Activated naive CD4-positive, alpha-beta T cell treated with anti-CD3 and anti-CD28 coated beads, Interleukin-2, amount 10 ng/mL, durations not matched to agents 7 days and 5 days (primary cell): Measurements from ENCODE around the gene TAF4B.
"Not testable (repeated sequence)": the region's sequence is repeated elsewhere in the genome, so short reads cannot be mapped to it uniquely, and the experiment has no call there.

Experiments used
- CTCF ChIA-PET: fragments of 350-600 bp; sonication (Branson Sonifier 250); formaldehyde crosslinking; loops from one replicate; lab custom pipeline; 2021; ENCODE audit warnings: antibody characterized with exemption; lab: Charles Lee
- DNase-seq: peaks from one replicate; pipeline ENCODE4 v3.0.0-alpha.2; 2020
- H3K27ac Mint-ChIP-seq: one replicate; pipeline ENCODE4 v1.8.0; 2021; ENCODE audit warnings: mild to moderate bottlenecking, moderate library complexity, mixed read lengths
- H3K27me3 Mint-ChIP-seq: one replicate; pipeline ENCODE4 v1.8.0; 2021; ENCODE audit warnings: mild to moderate bottlenecking, mixed read lengths
- H3K36me3 Mint-ChIP-seq: one replicate; pipeline ENCODE4 v1.8.0; 2021; ENCODE audit warnings: mixed read lengths
- H3K4me1 Mint-ChIP-seq: one replicate; pipeline ENCODE4 v1.8.0; 2021; ENCODE audit warnings: mixed read lengths
- H3K4me3 Mint-ChIP-seq: one replicate; pipeline ENCODE4 v1.8.0; 2021; ENCODE audit warnings: mild to moderate bottlenecking, moderate library complexity, mixed read lengths
- H3K9me3 Mint-ChIP-seq: one replicate; pipeline ENCODE4 v1.8.0; 2021; ENCODE audit warnings: mixed read lengths

The TAF4B gene

GRCh38 chr18:26336572-26336971, 110.3 kb downstream of the TAF4B start:
- H3K4me1 Mint-ChIP-seq: no peaks in the 10 kb centered on the region

GRCh38 chr18:26342646-26343045, 116.4 kb downstream of the TAF4B start:
- H3K4me3 Mint-ChIP-seq: no peak overlapping the region
- no peak overlapping the region for H3K27ac Mint-ChIP-seq
- H3K27me3 Mint-ChIP-seq: no peaks in the 10 kb centered on the region
- H3K4me1 Mint-ChIP-seq: no peaks in the 10 kb centered on the region
- peaks cover 33% of the 10 kb centered on the region for H3K36me3 Mint-ChIP-seq
- CTCF ChIA-PET: no interaction called here
- H3K9me3 Mint-ChIP-seq: peaks cover 23% of the 10 kb centered on the region
- no peak for DNase-seq

More at GRCh38 chr18:26336572-26336971, 110.3 kb downstream of the TAF4B start:
- no peak overlapping the region for H3K27ac Mint-ChIP-seq
- H3K27me3 Mint-ChIP-seq: no peaks in the 10 kb centered on the region
- CTCF ChIA-PET: interaction anchor here (1.6 kb wide), 1 partner anchor 30 kb away, joined by 3 read pairs; no protein-coding TSS in a partner anchor
- H3K9me3 Mint-ChIP-seq: no peaks in the 10 kb centered on the region
- no peak for DNase-seq
- peaks cover 7% of the 10 kb centered on the region for H3K36me3 Mint-ChIP-seq
- H3K4me3 Mint-ChIP-seq: no peak overlapping the region

- Mint-ChIP-seq H3K27ac (no peak overlapping the region), H3K36me3 (peaks cover 15% of the 10 kb centered on the region), H3K4me1 (no peaks in the 10 kb centered on the region), H3K4me3 (no peak overlapping the region), H3K27me3 (no peaks in the 10 kb centered on the region), H3K9me3 (peaks cover 25% of the 10 kb centered on the region)
- CTCF ChIA-PET: interaction anchor here (1.1 kb wide), 1 partner anchor 33 kb away, joined by 4 read pairs; no protein-coding TSS in a partner anchor
- no peak for DNase-seq
Observed at GRCh38 chr18:26350961-26351360, 124.7 kb downstream of the TAF4B start.

- CTCF ChIA-PET: no interaction called here
- Mint-ChIP-seq H3K27ac (no peak overlapping the region), H3K4me1 (no peaks in the 10 kb centered on the region), H3K27me3 (no peaks in the 10 kb centered on the region), H3K4me3 (no peak overlapping the region), H3K9me3 (no peaks in the 10 kb centered on the region), H3K36me3 (peaks cover 11% of the 10 kb centered on the region)
- DNase-seq: no peak
Observed at GRCh38 chr18:26356045-26356785, 130.0 kb downstream of the TAF4B start.

GRCh38 chr18:26357960-26358359, 131.7 kb downstream of the TAF4B start:
- Mint-ChIP-seq H3K4me1 (no peaks in the 10 kb centered on the region), H3K27ac (no peak overlapping the region), H3K36me3 (peaks cover 11% of the 10 kb centered on the region), H3K9me3 (no peaks in the 10 kb centered on the region), H3K27me3 (no peaks in the 10 kb centered on the region), H3K4me3 (no peak overlapping the region)
- DNase-seq: no peak
- CTCF ChIA-PET: interaction anchor here (0.6 kb wide), 1 partner anchor 159 kb away, joined by 3 read pairs; no protein-coding TSS in a partner anchor

- H3K27ac Mint-ChIP-seq: no peak overlapping the region
- H3K9me3 Mint-ChIP-seq: no peaks in the 10 kb centered on the region
- DNase-seq: no peak
- CTCF ChIA-PET: no interaction called here
- H3K4me1 Mint-ChIP-seq: no peaks in the 10 kb centered on the region
- no peaks in the 10 kb centered on the region for H3K27me3 Mint-ChIP-seq
- peaks cover 11% of the 10 kb centered on the region for H3K36me3 Mint-ChIP-seq
- H3K4me3 Mint-ChIP-seq: no peak overlapping the region
Observed at GRCh38 chr18:26362021-26362420, 135.8 kb downstream of the TAF4B start.

- Mint-ChIP-seq H3K4me3 (no peak overlapping the region), H3K27ac (no peak overlapping the region), H3K4me1 (no peaks in the 10 kb centered on the region), H3K36me3 (peaks cover 6% of the 10 kb centered on the region), H3K9me3 (no peaks in the 10 kb centered on the region), H3K27me3 (no peaks in the 10 kb centered on the region)
- no peak for DNase-seq
- CTCF ChIA-PET: no interaction called here
Observed at GRCh38 chr18:26367425-26367824, 141.2 kb downstream of the TAF4B start.

- Mint-ChIP-seq H3K27me3 (no peaks in the 10 kb centered on the region), H3K4me3 (no peak overlapping the region), H3K36me3 (peaks cover 6% of the 10 kb centered on the region), H3K27ac (no peak overlapping the region), H3K4me1 (no peaks in the 10 kb centered on the region), H3K9me3 (no peaks in the 10 kb centered on the region)
- DNase-seq: no peak
- CTCF ChIA-PET: no interaction called here
Observed at GRCh38 chr18:26370037-26370436, 143.8 kb downstream of the TAF4B start.

- no peak for DNase-seq
- no peaks in the 10 kb centered on the region for H3K27me3 Mint-ChIP-seq
- CTCF ChIA-PET: no interaction called here
- no peaks in the 10 kb centered on the region for H3K4me1 Mint-ChIP-seq
- no peaks in the 10 kb centered on the region for H3K9me3 Mint-ChIP-seq
- H3K36me3 Mint-ChIP-seq: no peaks in the 10 kb centered on the region
- no peak overlapping the region for H3K27ac Mint-ChIP-seq
- no peak overlapping the region for H3K4me3 Mint-ChIP-seq
Observed at GRCh38 chr18:26376105-26376504, 149.9 kb downstream of the TAF4B start.

GRCh38 chr18:26378701-26379100, 152.5 kb downstream of the TAF4B start:
- CTCF ChIA-PET: interaction anchor here (1.1 kb wide), 1 partner anchor 1221 kb away, joined by 3 read pairs; no protein-coding TSS in a partner anchor
- Mint-ChIP-seq H3K9me3 (no peaks in the 10 kb centered on the region), H3K4me3 (no peak overlapping the region), H3K36me3 (peaks cover 1% of the 10 kb centered on the region), H3K27me3 (no peaks in the 10 kb centered on the region), H3K27ac (no peak overlapping the region), H3K4me1 (no peaks in the 10 kb centered on the region)
- no peak for DNase-seq

GRCh38 chr18:26381555-26381954, 155.3 kb downstream of the TAF4B start:
- not testable (repeated sequence) for H3K4me3 Mint-ChIP-seq, DNase-seq, H3K27ac Mint-ChIP-seq, H3K27me3 Mint-ChIP-seq, H3K4me1 Mint-ChIP-seq, H3K36me3 Mint-ChIP-seq, H3K9me3 Mint-ChIP-seq
- CTCF ChIA-PET: interaction anchor here (1.1 to 1.2 kb wide), 2 partner anchors 13 to 35 kb away, joined by 3 to 4 read pairs; no protein-coding TSS in a partner anchor

- CTCF ChIA-PET: interaction anchor here (0.7 to 2.1 kb wide), 23 partner anchors 8 to 331 kb away, joined by 3 to 21 read pairs (median 4); no protein-coding TSS in a partner anchor
- no peak overlapping the region for H3K4me3 Mint-ChIP-seq
- H3K36me3 Mint-ChIP-seq: peaks cover 1% of the 10 kb centered on the region
- H3K4me1 Mint-ChIP-seq: no peaks in the 10 kb centered on the region
- no peaks in the 10 kb centered on the region for H3K27me3 Mint-ChIP-seq
- DNase-seq: no peak
- H3K9me3 Mint-ChIP-seq: no peaks in the 10 kb centered on the region
- H3K27ac Mint-ChIP-seq: no peak overlapping the region
Observed at GRCh38 chr18:26383454-26384270, 157.4 kb downstream of the TAF4B start.

GRCh38 chr18:26386002-26386401, 159.8 kb downstream of the TAF4B start:
- no peak overlapping the region for H3K4me3 Mint-ChIP-seq
- CTCF ChIA-PET: no interaction called here

GRCh38 chr18:26386441-26386840, 160.2 kb downstream of the TAF4B start:
- DNase-seq: no peak
- no peaks in the 10 kb centered on the region for H3K9me3 Mint-ChIP-seq
- H3K27ac Mint-ChIP-seq: no peak overlapping the region
- H3K4me1 Mint-ChIP-seq: no peaks in the 10 kb centered on the region
- H3K27me3 Mint-ChIP-seq: no peaks in the 10 kb centered on the region
- H3K36me3 Mint-ChIP-seq: peaks cover 10% of the 10 kb centered on the region
- H3K4me3 Mint-ChIP-seq: no peak overlapping the region
- CTCF ChIA-PET: no interaction called here

More at GRCh38 chr18:26386002-26386401, 159.8 kb downstream of the TAF4B start:
- Mint-ChIP-seq H3K9me3 (no peaks in the 10 kb centered on the region), H3K36me3 (peaks cover 10% of the 10 kb centered on the region), H3K27me3 (no peaks in the 10 kb centered on the region), H3K4me1 (no peaks in the 10 kb centered on the region), H3K27ac (no peak overlapping the region)
- DNase-seq: no peak
